CD14-positive monocyte (primary cell): ENCODE results near the gene ARHGAP12. TPM values are rescaled to one million over a fixed set of nuclear protein-coding genes. Genes with fewer than 3 reads are reported as not detected.
"Not testable (repeated sequence)": the region's sequence is repeated elsewhere in the genome, so short reads cannot be mapped to it uniquely, and the experiment has no call there.

Experiments
- DNase-seq, 3 donors: peaks; one replicate each; pipeline ENCODE4 v3.0.0-alpha.2; 2011 to 2022
- H2AFZ ChIP-seq: 2 replicates; pipeline ENCODE4 v1.6.0; 2012; ENCODE audit warnings: mild to moderate bottlenecking, low read depth, low read length, inconsistent platforms; ENCODE audit not compliant: insufficient read depth, poor library complexity, severe bottlenecking
- H3K27ac ChIP-seq, 2 donors: 1 replicate in 1 of 2; 2 replicates in 1 of 2; pipeline ENCODE4 v1.5.1; 2012 to 2013; ENCODE audit warnings: low read length in 2 of 2, control low read depth in 1 of 2, inconsistent platforms in 1 of 2, low read depth in 1 of 2, mild to moderate bottlenecking in 1 of 2
- H3K27me3 ChIP-seq, 2 donors: one replicate each; pipeline versions ENCODE4 v1.6.0 to v1.6.1; 2011 to 2013; ENCODE audit warnings: low read length in 2 of 2; ENCODE audit not compliant: control insufficient read depth in 2 of 2, insufficient read depth in 2 of 2
- H3K36me3 ChIP-seq, 2 donors: replicated peaks in 1 of 2; 1 replicate in 1 of 2; 2 replicates in 1 of 2; pipeline versions ENCODE4 v1.5.1 to v1.6.1; 2012 to 2013; ENCODE audit warnings: low read length in 2 of 2, control low read depth in 1 of 2, inconsistent platforms in 1 of 2, mild to moderate bottlenecking in 1 of 2; ENCODE audit not compliant: insufficient read depth in 2 of 2, control insufficient read depth in 1 of 2
- H3K4me1 ChIP-seq, 2 donors: 1 replicate in 1 of 2; 2 replicates in 1 of 2; pipeline versions ENCODE4 v1.5.1 to v1.6.1; 2012 to 2013; ENCODE audit warnings: low read length in 2 of 2, control low read depth in 1 of 2, inconsistent platforms in 1 of 2, mild to moderate bottlenecking in 1 of 2, moderate library complexity in 1 of 2; ENCODE audit not compliant: insufficient read depth in 2 of 2, control insufficient read depth in 1 of 2
- H3K4me2 ChIP-seq: replicated peaks from 2 replicates; pipeline ENCODE3; 2012; ENCODE audit warnings: low read length, moderate library complexity, mild to moderate bottlenecking; ENCODE audit not compliant: poor library complexity, severe bottlenecking; ENCODE audit errors: extremely low read depth
- H3K4me3 ChIP-seq, 3 experiments: fragments of 200-600 bp in 1 of 3; sonication (generic) in 1 of 3; replicated peaks in 1 of 3; 1 replicate in 2 of 3; 2 replicates in 1 of 3; pipeline ENCODE4 v1.5.1; 2011 to 2013; ENCODE audit warnings: low read length in 3 of 3, mild to moderate bottlenecking in 3 of 3, control low read depth in 2 of 3, low read depth in 2 of 3, inconsistent platforms in 1 of 3, moderate library complexity in 1 of 3
- H3K79me2 ChIP-seq: 2 replicates; pipeline ENCODE4 v1.6.0; 2012; ENCODE audit warnings: mild to moderate bottlenecking, control low read depth, inconsistent platforms, low read length, moderate library complexity; ENCODE audit not compliant: insufficient read depth
- H3K9ac ChIP-seq: 2 replicates; pipeline ENCODE4 v1.6.0; 2017; ENCODE audit warnings: low read length, mild to moderate bottlenecking; ENCODE audit not compliant: insufficient read depth, poor library complexity, severe bottlenecking
- H3K9me3 ChIP-seq, 2 donors: replicated peaks in 1 of 2; 1 replicate in 1 of 2; 2 replicates in 1 of 2; pipeline versions ENCODE4 v1.5.1 to v1.6.1; 2012 to 2013; ENCODE audit warnings: low read length in 2 of 2, control low read depth in 1 of 2; ENCODE audit not compliant: control insufficient read depth in 1 of 2, insufficient read depth in 1 of 2
- H4K20me1 ChIP-seq: 2 replicates; pipeline ENCODE4 v1.6.0; 2012; ENCODE audit warnings: mild to moderate bottlenecking, low read length, control low read depth, moderate library complexity; ENCODE audit not compliant: insufficient read depth
- H3K27ac Mint-ChIP-seq, 7 donors: one replicate each; pipeline ENCODE4 v1.8.0; 2020; ENCODE audit warnings: mild to moderate bottlenecking in 7 of 7, mixed read lengths in 7 of 7, moderate library complexity in 6 of 7, inconsistent platforms in 2 of 7
- H3K27me3 Mint-ChIP-seq, 3 donors: one replicate each; pipeline ENCODE4 v1.8.0; 2021 to 2022; ENCODE audit warnings: low read depth in 3 of 3, mild to moderate bottlenecking in 3 of 3, mixed read lengths in 3 of 3, moderate library complexity in 3 of 3, inconsistent platforms in 1 of 3
- H3K36me3 Mint-ChIP-seq, 2 donors: one replicate each; pipeline ENCODE4 v1.8.0; 2020; ENCODE audit warnings: mixed read lengths in 2 of 2, inconsistent platforms in 1 of 2, mild to moderate bottlenecking in 1 of 2
- H3K4me1 Mint-ChIP-seq: one replicate; pipeline ENCODE4 v1.8.0; 2020; ENCODE audit warnings: mild to moderate bottlenecking, mixed read lengths
- H3K4me3 Mint-ChIP-seq, 2 donors: one replicate each; pipeline ENCODE4 v1.8.0; 2020; ENCODE audit warnings: mild to moderate bottlenecking in 2 of 2, mixed read lengths in 2 of 2, moderate library complexity in 1 of 2
- H3K9me3 Mint-ChIP-seq, 7 donors: one replicate each; pipeline ENCODE4 v1.8.0; 2020 to 2022; ENCODE audit warnings: mixed read lengths in 7 of 7, mild to moderate bottlenecking in 6 of 7, moderate library complexity in 6 of 7, inconsistent platforms in 2 of 7
- WGBS: methylation state at CpG from one replicate; pipeline ENCODE4 v1.1.5; 2013; ENCODE audit warnings: missing lambda C conversion rate; ENCODE audit not compliant: insufficient coverage; 5-methylcytosine and 5-hydroxymethylcytosine counted together
- intact Hi-C, 2 donors: fragments of 100-400 bp; cut with micrococcal nuclease; formaldehyde crosslinking; loops; one replicate each; pipeline versions ENCODE4 v1.15.0 to v1.15.1; 2023
- polyA plus RNA-seq, 3 donors: library from polyadenylated mRNA; depleted of rRNA in 1 of 3; unstranded in 2 of 3; stranded (reverse) in 1 of 3; fragments of 300-500 nt in 2 of 3; fragments of >200 nt in 1 of 3; fragmentation: Illumina TruSeq in 2 of 3; gene quantifications; 1 replicate in 2 of 3; 2 replicates in 1 of 3; pipeline ENCODE4 v1.2.3, GENCODE V29; 2012 to 2021
- TF ChIP-seq, protein P1 (sequence below): fragments of 200-600 bp; IDR thresholded peaks from one replicate; pipeline ENCODE4 v1.8.0; 2022; ENCODE audit warnings: antibody characterized with exemption, mild to moderate bottlenecking

Gene ARHGAP12
- polyA plus RNA-seq, 3 donors: 3.2 to 15.5 (median 4.7) TPM

DNA sequence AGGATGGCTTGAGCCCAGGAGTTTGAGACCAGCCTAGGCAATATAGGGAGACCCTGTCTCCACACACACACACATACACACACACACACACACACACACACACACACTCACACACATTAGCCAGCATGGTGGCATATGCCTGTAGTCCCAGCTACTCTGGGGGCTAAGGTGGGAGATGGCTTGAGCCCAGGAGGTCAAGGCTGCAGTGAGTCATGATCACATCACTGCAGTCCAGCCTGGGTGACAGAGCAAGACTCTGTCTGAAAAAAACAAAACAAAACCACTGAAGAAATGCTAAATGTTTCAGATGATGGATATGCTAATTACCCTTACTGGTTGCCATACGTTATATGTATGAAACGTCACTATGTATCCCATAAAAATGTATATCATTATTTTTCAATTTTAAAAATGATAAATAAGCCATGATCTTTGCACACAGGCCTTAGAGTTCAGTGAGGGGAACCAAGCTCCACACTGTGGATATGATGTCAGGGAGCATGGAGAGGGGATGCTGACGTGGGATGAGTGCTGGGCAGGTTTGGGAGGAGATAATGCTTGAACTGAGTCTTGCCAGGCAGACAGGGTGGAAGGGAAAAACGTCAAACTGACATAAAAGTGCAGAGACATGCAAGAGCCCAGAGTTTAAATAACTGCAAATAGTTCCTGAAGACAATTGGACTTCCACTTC lies 45.9 kb upstream of the ARHGAP12 start:
- H3K4me2 ChIP-seq: no peak overlapping the region
- H3K36me3 ChIP-seq: no peaks in the 10 kb centered on the region
- intact Hi-C loops: loop anchor here in 1 of 2 donors (5.0 kb wide), 1 partner anchor 47 kb away; the partner anchor contains the start of gene ARHGAP12
- no peak overlapping the region for H2AFZ ChIP-seq
- TF ChIP-seq, protein P1, sequence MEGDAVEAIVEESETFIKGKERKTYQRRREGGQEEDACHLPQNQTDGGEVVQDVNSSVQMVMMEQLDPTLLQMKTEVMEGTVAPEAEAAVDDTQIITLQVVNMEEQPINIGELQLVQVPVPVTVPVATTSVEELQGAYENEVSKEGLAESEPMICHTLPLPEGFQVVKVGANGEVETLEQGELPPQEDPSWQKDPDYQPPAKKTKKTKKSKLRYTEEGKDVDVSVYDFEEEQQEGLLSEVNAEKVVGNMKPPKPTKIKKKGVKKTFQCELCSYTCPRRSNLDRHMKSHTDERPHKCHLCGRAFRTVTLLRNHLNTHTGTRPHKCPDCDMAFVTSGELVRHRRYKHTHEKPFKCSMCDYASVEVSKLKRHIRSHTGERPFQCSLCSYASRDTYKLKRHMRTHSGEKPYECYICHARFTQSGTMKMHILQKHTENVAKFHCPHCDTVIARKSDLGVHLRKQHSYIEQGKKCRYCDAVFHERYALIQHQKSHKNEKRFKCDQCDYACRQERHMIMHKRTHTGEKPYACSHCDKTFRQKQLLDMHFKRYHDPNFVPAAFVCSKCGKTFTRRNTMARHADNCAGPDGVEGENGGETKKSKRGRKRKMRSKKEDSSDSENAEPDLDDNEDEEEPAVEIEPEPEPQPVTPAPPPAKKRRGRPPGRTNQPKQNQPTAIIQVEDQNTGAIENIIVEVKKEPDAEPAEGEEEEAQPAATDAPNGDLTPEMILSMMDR: no peak
- no peak overlapping the region for H3K27ac ChIP-seq
- peaks cover 3 to 5% of the 10 kb centered on the region in 2 donors for H3K36me3 Mint-ChIP-seq
- H3K9me3 Mint-ChIP-seq: peaks cover 0 to 2% (median 0%) of the 10 kb centered on the region in 7 donors
- peaks cover 4% of the 10 kb centered on the region for H4K20me1 ChIP-seq
- H3K9me3 ChIP-seq: no peaks in the 10 kb centered on the region
- no peaks in the 10 kb centered on the region for H3K79me2 ChIP-seq
- H3K4me1 ChIP-seq: peaks cover 50 to 68% of the 10 kb centered on the region in 2 donors
- no peak overlapping the region for H3K9ac ChIP-seq
- peaks cover 10 to 29% (median 18%) of the 10 kb centered on the region in 3 donors for H3K27me3 Mint-ChIP-seq
- peaks cover 0 to under 1% of the 10 kb centered on the region in 2 donors for H3K27me3 ChIP-seq
- no peak for DNase-seq
- WGBS: 86% methylated on average over 2 of the region's 4 CpGs
- H3K4me3 ChIP-seq: no peak overlapping the region
- peak overlapping the region in 2 of 7 donors; percentile 48 to 66 for H3K27ac Mint-ChIP-seq
- peak overlapping the region in 1 of 2 donors; percentile 51 for H3K4me3 Mint-ChIP-seq
- H3K4me1 Mint-ChIP-seq: peaks cover 56% of the 10 kb centered on the region

DNA sequence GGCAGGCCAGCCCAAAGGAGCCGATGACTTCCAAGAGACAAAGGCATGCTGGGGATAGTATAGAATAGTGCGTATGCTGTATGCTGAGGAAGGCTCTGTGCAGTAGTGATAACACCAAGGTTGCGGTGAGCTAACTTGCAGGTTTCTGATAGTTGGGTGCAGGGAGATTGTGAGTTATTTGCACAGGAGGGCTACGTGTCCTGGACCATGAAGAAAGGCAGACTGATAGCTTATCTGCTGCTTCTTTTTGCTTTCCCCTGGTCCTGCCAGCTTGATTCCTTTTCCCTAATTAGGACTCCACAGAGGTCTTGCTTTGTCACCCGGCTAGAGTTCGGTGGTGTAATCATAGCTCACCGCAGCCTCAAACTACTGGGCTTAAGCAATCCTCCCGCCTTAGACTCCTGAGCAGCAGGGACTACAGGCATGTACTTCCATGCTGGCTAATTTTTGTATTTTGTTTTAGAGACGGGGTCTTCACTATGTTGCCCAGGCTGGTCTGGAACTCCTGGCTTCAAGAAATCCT lies 43.9 kb upstream of the ARHGAP12 start:
- TF ChIP-seq, protein P1: no peak
- Histone ChIP-seq H3K79me2 (no peaks in the 10 kb centered on the region), H3K4me2 (peak overlapping the region; percentile 24), H3K36me3 (no peaks in the 10 kb centered on the region), H3K4me3 (no peak overlapping the region), H3K4me1 (peaks cover 45 to 61% of the 10 kb centered on the region in 2 donors), H3K9me3 (no peaks in the 10 kb centered on the region), H2AFZ (no peak overlapping the region), H3K27me3 (no peaks in the 10 kb centered on the region), H4K20me1 (peaks cover 2% of the 10 kb centered on the region), H3K27ac (no peak overlapping the region), H3K9ac (no peak overlapping the region)
- peak overlapping the region in 1 of 2 donors; percentile 52 for H3K4me3 Mint-ChIP-seq
- H3K27ac Mint-ChIP-seq: peak overlapping the region in 2 of 7 donors; percentile 62 to 88
- peaks cover 0 to 2% (median 0%) of the 10 kb centered on the region in 7 donors for H3K9me3 Mint-ChIP-seq
- intact Hi-C loops: no loop called here
- peak; percentile 56 to 68 (median 62) for DNase-seq
- peaks cover 3 to 6% of the 10 kb centered on the region in 2 donors for H3K36me3 Mint-ChIP-seq
- H3K4me1 Mint-ChIP-seq: peaks cover 50% of the 10 kb centered on the region
- 49% methylated on average over 6 of the region's 9 CpGs for WGBS
- H3K27me3 Mint-ChIP-seq: peaks cover 9 to 28% (median 16%) of the 10 kb centered on the region in 3 donors

DNA sequence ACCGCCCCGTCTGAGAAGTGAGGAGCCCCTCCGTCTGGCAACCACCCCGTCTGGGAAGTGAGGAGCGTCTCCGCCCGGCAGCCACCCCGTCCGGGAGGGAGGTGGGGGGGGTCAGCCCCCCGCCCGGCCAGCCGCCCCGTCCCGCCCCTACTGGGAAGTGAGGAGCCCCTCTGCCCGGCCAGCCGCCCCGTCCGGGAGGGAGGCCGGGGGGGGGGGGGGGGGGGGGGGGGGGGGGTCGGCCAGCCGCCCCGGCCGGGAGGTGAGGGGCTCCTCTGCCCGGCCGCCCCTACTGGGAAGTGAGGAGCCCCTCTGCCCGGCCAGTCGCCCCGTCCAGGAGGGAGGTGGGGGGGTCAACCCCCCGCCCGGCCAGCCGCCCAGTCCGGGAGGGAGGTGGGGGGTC lies 41.2 kb upstream of the ARHGAP12 start:
- H3K4me3 ChIP-seq, H3K9me3 ChIP-seq, DNase-seq, H3K4me2 ChIP-seq, intact Hi-C loops, H3K36me3 Mint-ChIP-seq, H3K79me2 ChIP-seq, H3K36me3 ChIP-seq, H2AFZ ChIP-seq, H3K27me3 ChIP-seq, H3K27ac ChIP-seq, H3K9ac ChIP-seq, H3K9me3 Mint-ChIP-seq, H3K27ac Mint-ChIP-seq, H4K20me1 ChIP-seq, H3K4me3 Mint-ChIP-seq: not testable (repeated sequence)
- Mint-ChIP-seq H3K4me1 (peaks cover 44% of the 10 kb centered on the region), H3K27me3 (peaks cover 6 to 14% (median 12%) of the 10 kb centered on the region in 3 donors)
- no CpG with 5 or more reads among the region's 32 CpGs for WGBS
- peaks cover 39 to 58% of the 10 kb centered on the region in 2 donors for H3K4me1 ChIP-seq
